HL-60 (cell line): ENCODE measurements around the gene RBM28.

ENCODE experiments used
- GABPA ChIP-seq: IDR thresholded peaks from 2 replicates; pipeline ENCODE4 v1.6.1; 2012; ENCODE audit warnings: low read depth
- POLR2AphosphoS5 ChIP-seq: IDR thresholded peaks from 2 replicates; pipeline ENCODE4 v1.6.1; 2012; ENCODE audit warnings: low read depth
- TF ChIP-seq, protein P1 (sequence below): IDR thresholded peaks from one replicate; pipeline ENCODE4 v1.5.1; 2011; ENCODE audit warnings: low read length, control low read depth, inconsistent platforms; ENCODE audit not compliant: insufficient read depth

DNA sequence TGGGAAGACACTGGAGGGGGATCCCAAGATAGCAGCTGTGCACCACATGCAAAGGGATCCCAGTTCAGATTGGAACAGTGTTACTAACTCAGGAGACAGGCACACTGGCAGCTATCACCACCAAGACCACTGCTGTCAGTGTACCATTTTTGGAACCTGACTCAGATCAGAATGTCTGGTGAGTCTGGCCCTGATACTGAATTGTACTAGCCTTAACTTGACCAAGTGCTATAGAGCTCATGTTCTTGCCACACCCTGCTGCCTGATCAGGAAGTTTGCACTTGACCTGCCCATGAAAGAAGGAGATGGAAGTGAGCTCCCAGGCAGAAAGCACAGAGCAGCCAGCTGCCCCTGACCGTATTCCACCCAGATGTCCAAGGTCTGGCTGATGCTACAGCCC, 22.6 kb upstream of the RBM28 start:
- TF ChIP-seq GABPA (no peak), POLR2AphosphoS5 (no peak)
- TF ChIP-seq, protein P1, sequence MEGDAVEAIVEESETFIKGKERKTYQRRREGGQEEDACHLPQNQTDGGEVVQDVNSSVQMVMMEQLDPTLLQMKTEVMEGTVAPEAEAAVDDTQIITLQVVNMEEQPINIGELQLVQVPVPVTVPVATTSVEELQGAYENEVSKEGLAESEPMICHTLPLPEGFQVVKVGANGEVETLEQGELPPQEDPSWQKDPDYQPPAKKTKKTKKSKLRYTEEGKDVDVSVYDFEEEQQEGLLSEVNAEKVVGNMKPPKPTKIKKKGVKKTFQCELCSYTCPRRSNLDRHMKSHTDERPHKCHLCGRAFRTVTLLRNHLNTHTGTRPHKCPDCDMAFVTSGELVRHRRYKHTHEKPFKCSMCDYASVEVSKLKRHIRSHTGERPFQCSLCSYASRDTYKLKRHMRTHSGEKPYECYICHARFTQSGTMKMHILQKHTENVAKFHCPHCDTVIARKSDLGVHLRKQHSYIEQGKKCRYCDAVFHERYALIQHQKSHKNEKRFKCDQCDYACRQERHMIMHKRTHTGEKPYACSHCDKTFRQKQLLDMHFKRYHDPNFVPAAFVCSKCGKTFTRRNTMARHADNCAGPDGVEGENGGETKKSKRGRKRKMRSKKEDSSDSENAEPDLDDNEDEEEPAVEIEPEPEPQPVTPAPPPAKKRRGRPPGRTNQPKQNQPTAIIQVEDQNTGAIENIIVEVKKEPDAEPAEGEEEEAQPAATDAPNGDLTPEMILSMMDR = no peak
